SK-N-SH (cell line): ENCODE measurements around the gene ZFX.

Source experiments
- CTCF ChIP-seq: fragments of 200-600 bp; sonication (generic); IDR thresholded peaks from 2 replicates; pipeline ENCODE4 v1.6.1; 2017; ENCODE audit warnings: antibody characterized with exemption, mild to moderate bottlenecking, moderate library complexity
- EP300 ChIP-seq, 2 experiments: IDR thresholded peaks; 2 replicates each; pipeline versions ENCODE4 v1.4.0 to v1.6.1; 2012; ENCODE audit warnings: borderline replicate concordance in 1 of 2, low read depth in 1 of 2, low read length in 1 of 2
- FOSL2 ChIP-seq: IDR thresholded peaks from 2 replicates; pipeline ENCODE4 v1.4.0; 2012; ENCODE audit warnings: low read depth, mild to moderate bottlenecking, moderate library complexity, borderline replicate concordance
- MXI1 ChIP-seq: IDR thresholded peaks from 2 replicates; pipeline ENCODE4 v1.6.1; 2012; ENCODE audit warnings: mild to moderate bottlenecking, low read depth, low read length, improper control_type of control experiment
- NRF1 ChIP-seq: IDR thresholded peaks from 2 replicates; pipeline ENCODE4 v1.6.1; 2012; ENCODE audit warnings: low read depth, mild to moderate bottlenecking, low read length
- PBX3 ChIP-seq: IDR thresholded peaks from 2 replicates; pipeline ENCODE4; 2012
- POLR2AphosphoS5 ChIP-seq: IDR thresholded peaks from 2 replicates; pipeline ENCODE4 v1.6.1; 2012; ENCODE audit warnings: low read depth, low read length
- RAD21 ChIP-seq: IDR thresholded peaks from 2 replicates; pipeline ENCODE4 v1.6.1; 2012; ENCODE audit warnings: mild to moderate bottlenecking, low read length
- RXRA ChIP-seq: IDR thresholded peaks from 2 replicates; pipeline ENCODE4 v1.4.0; 2012; ENCODE audit warnings: low read depth, mild to moderate bottlenecking, borderline replicate concordance
- TAF1 ChIP-seq: IDR thresholded peaks from 2 replicates; pipeline ENCODE4 v1.6.1; 2012; ENCODE audit warnings: low read depth, mild to moderate bottlenecking, low read length, moderate library complexity, borderline replicate concordance
- TCF12 ChIP-seq: IDR thresholded peaks from 2 replicates; pipeline ENCODE4 v1.4.0; 2012
- USF1 ChIP-seq: IDR thresholded peaks from 2 replicates; pipeline ENCODE4 v1.4.0; 2012; ENCODE audit warnings: low read depth, borderline replicate concordance

- TF ChIP-seq USF1 (no peak), TCF12 (no peak), MXI1 (no peak), TAF1 (no peak), CTCF (no peak), RXRA (no peak), NRF1 (no peak), POLR2AphosphoS5 (no peak), RAD21 (no peak), FOSL2 (no peak), EP300 (IDR thresholded peaks at IDR 0.05; ENCODE audit: borderline replicate concordance in 1 of 2, low read depth in 1 of 2, low read length in 1 of 2) (no peak), PBX3 (no peak)
These were observed 18.1 kb upstream of the ZFX start for GRCh38 chrX:24131476-24131875.
